Gastroesophageal sphincter (tissue), 4 donors: ENCODE measurements around the gene SLC29A2. TPM values are rescaled to one million over a fixed set of nuclear protein-coding genes. Genes with fewer than 3 reads are reported as not detected.
"Not testable (repeated sequence)": the region's sequence is repeated elsewhere in the genome, so short reads cannot be mapped to it uniquely, and the experiment has no call there.

ENCODE experiments used
- ATAC-seq: fragments of 150-250 bp; one replicate; pipeline ENCODE4 v1.9.1; 2016; ENCODE audit warnings: mild to moderate bottlenecking, moderate library complexity
- H3K27ac ChIP-seq, 4 donors: fragments of 200-600 bp; sonication (generic) in 3 of 4; 1 replicate in 3 of 4; 2 replicates in 1 of 4; pipeline ENCODE4 v1.5.1; 2016 to 2019
- H3K27me3 ChIP-seq: fragments of 200-600 bp; sonication (generic); one replicate; pipeline ENCODE4 v1.5.1; 2019
- H3K36me3 ChIP-seq, 2 donors: fragments of 200-600 bp; sonication (generic); one replicate each; pipeline ENCODE4 v1.5.1; 2019; ENCODE audit warnings: control low read depth in 1 of 2
- H3K4me1 ChIP-seq, 3 donors: fragments of 200-600 bp; sonication (generic); 1 replicate in 2 of 3; 2 replicates in 1 of 3; pipeline ENCODE4 v1.5.1; 2016 to 2019; ENCODE audit warnings: control low read depth in 2 of 3
- H3K4me3 ChIP-seq, 2 donors: fragments of 200-600 bp; sonication (generic); one replicate each; pipeline ENCODE4 v1.5.1; 2019; ENCODE audit warnings: mild to moderate bottlenecking in 1 of 2, moderate library complexity in 1 of 2
- H3K9me3 ChIP-seq, 3 donors: fragments of 200-600 bp; sonication (generic); one replicate each; pipeline ENCODE4 v1.5.1; 2017 to 2019; ENCODE audit warnings: control low read depth in 2 of 3
- CTCF ChIP-seq, 4 experiments: fragments of 200-600 bp in 2 of 4; fragments of 450-650 bp in 2 of 4; sonication (generic) in 1 of 4; IDR thresholded peaks; one replicate each; pipeline ENCODE4 v1.5.1; 2017 to 2019; ENCODE audit warnings: antibody characterized with exemption in 4 of 4, mild to moderate bottlenecking in 2 of 4, moderate library complexity in 2 of 4
- EP300 ChIP-seq: sonication (generic); formaldehyde crosslinking; IDR thresholded peaks from one replicate; pipeline ENCODE4 v1.6.1; 2017; ENCODE audit warnings: antibody characterized with exemption, mild to moderate bottlenecking
- POLR2A ChIP-seq, 2 donors: fragments of 450-650 bp; IDR thresholded peaks; one replicate each; pipeline ENCODE4 v1.6.1; 2017; ENCODE audit warnings: antibody characterized with exemption in 2 of 2, mild to moderate bottlenecking in 2 of 2, moderate library complexity in 1 of 2
- POLR2AphosphoS5 ChIP-seq: sonication (generic); formaldehyde crosslinking; IDR thresholded peaks from one replicate; pipeline ENCODE4 v1.6.1; 2017; ENCODE audit warnings: antibody characterized with exemption
- WGBS, 2 donors: methylation state at CpG; one replicate each; pipeline ENCODE4 v1.1.5; 2018; ENCODE audit warnings: low coverage in 1 of 2; 5-methylcytosine and 5-hydroxymethylcytosine counted together
- total RNA-seq, 4 donors: library from RNA; depleted of rRNA; stranded (reverse); fragments of >200 nt; gene quantifications; one replicate each; pipeline ENCODE4 v1.1.0, GENCODE V29; 2016

SLC29A2 gene
- total RNA-seq, 4 donors from 2014 or later = 0.27 to 3.2 (median 1.2) TPM

GRCh38 chr11:66325263-66325671, 46.3 kb downstream of the SLC29A2 start:
- whole genome bisulfite sequencing, 2 donors = 50 to 100% methylated on average over 1 of the region's 8 CpGs
- Histone ChIP-seq H3K9me3 (no peaks in the 10 kb centered on the region), H3K36me3 (no peaks in the 10 kb centered on the region), H3K4me1 (peaks cover 0 to 43% (median 30%) of the 10 kb centered on the region in 3 donors), H3K4me3 (no peak overlapping the region), H3K27me3 (no peaks in the 10 kb centered on the region), H3K27ac (peak overlapping the region in 3 of 4 donors; percentile 65 to 84 (median 83))
- no peak for ATAC-seq
- TF ChIP-seq POLR2A (IDR thresholded peaks at IDR 0.05) = no peak
- no peak for TF ChIP-seq POLR2AphosphoS5
- no peak for TF ChIP-seq CTCF (IDR thresholded peaks at IDR 0.05)
- no peak for TF ChIP-seq EP300

DNA sequence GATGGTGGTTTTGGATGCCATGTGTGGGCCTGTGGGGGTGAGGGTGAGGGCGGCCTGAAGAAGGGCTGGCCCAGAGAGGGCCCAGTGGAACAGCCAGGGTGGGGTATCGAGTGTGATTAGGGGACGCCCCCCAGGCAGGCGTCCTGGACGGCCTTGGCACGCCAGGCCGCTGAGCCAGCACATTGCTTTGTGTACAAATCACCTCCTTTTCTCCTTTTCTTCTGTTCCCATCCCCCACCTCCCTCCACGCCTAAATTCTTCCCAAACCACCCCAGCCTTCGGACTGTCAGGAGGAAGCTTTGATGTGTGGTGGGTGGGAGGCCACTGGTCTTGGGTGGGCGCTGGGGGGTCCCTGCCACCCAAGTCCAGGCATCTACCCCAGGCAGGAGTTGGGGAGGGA, 46.9 kb downstream of the SLC29A2 start:
- no peak for ATAC-seq
- Histone ChIP-seq H3K36me3 (no peaks in the 10 kb centered on the region), H3K4me1 (peaks cover 0 to 43% (median 30%) of the 10 kb centered on the region in 3 donors), H3K27ac (peak overlapping the region in 1 of 4 donors; percentile 83), H3K27me3 (no peaks in the 10 kb centered on the region), H3K9me3 (no peaks in the 10 kb centered on the region), H3K4me3 (no peak overlapping the region)
- WGBS, 2 donors = 73% methylated on average over 9 of the region's 10 CpGs; no CpG with 5 or more reads in 1 of the 2 donors
- TF ChIP-seq POLR2A (IDR thresholded peaks at IDR 0.05) (no peak), CTCF (IDR thresholded peaks at IDR 0.05) (no peak), POLR2AphosphoS5 (no peak), EP300 (no peak)

- ATAC-seq = no peak
- TF ChIP-seq EP300 (no peak), POLR2AphosphoS5 (no peak), CTCF (IDR thresholded peaks at IDR 0.05) (no peak), POLR2A (IDR thresholded peaks at IDR 0.05) (no peak)
- Histone ChIP-seq H3K9me3 (no peaks in the 10 kb centered on the region), H3K36me3 (no peaks in the 10 kb centered on the region), H3K4me1 (peaks cover 0 to 44% (median 29%) of the 10 kb centered on the region in 3 donors), H3K4me3 (no peak overlapping the region), H3K27me3 (no peaks in the 10 kb centered on the region), H3K27ac (no peak overlapping the region)
- 87 to 90% methylated on average over 1 of the region's 1 CpG for WGBS, 2 donors
Observed at GRCh38 chr11:66323684-66324083, 47.9 kb downstream of the SLC29A2 start.

GRCh38 chr11:66322732-66323427, 48.7 kb downstream of the SLC29A2 start:
- Histone ChIP-seq H3K4me1 (peaks cover 0 to 44% (median 28%) of the 10 kb centered on the region in 3 donors), H3K9me3 (no peaks in the 10 kb centered on the region), H3K27me3 (no peaks in the 10 kb centered on the region), H3K4me3 (no peak overlapping the region), H3K36me3 (no peaks in the 10 kb centered on the region), H3K27ac (peak overlapping the region in 2 of 4 donors; percentile 43 to 58)
- peak; percentile 78 for ATAC-seq
- 64 to 73% methylated on average over 6 of the region's 11 CpGs for WGBS, 2 donors
- TF ChIP-seq POLR2A (IDR thresholded peaks at IDR 0.05) = no peak
- TF ChIP-seq POLR2AphosphoS5 = no peak
- no peak for TF ChIP-seq CTCF (IDR thresholded peaks at IDR 0.05)

DNA sequence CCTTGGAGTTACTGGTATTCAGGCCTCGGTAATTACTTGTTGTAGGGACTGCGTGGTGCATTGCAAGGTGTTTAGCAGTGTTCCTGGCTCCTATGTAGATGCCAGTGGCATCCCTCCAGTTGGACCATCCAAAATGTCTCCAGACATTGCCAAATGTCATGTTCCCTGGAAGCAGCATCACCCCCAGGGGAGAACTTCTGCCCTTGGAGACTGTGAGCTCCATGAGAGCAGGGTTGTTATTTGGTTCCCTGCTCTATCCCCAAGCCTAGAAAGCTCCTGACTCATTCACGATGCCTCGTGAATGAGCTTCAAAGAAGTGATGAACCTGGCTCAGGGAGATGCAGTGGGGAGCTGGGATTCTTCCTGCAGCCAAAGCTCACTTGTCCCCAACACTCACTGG, 50.0 kb downstream of the SLC29A2 start:
- H3K4me1 ChIP-seq = peaks cover 0 to 44% (median 31%) of the 10 kb centered on the region in 3 donors
- no peak overlapping the region for H3K4me3 ChIP-seq
- WGBS, 2 donors = 80% methylated on average over 2 of the region's 4 CpGs; no CpG with 5 or more reads in 1 of the 2 donors
- H3K27ac ChIP-seq = peak overlapping the region in 3 of 4 donors; percentile 24 to 58 (median 31)
- no peak for TF ChIP-seq POLR2AphosphoS5
- TF ChIP-seq EP300 = no peak
- TF ChIP-seq CTCF (IDR thresholded peaks at IDR 0.05) = no peak
- TF ChIP-seq POLR2A (IDR thresholded peaks at IDR 0.05) = no peak
- H3K36me3 ChIP-seq = no peaks in the 10 kb centered on the region
- no peaks in the 10 kb centered on the region for H3K9me3 ChIP-seq
- peaks cover 5% of the 10 kb centered on the region for H3K27me3 ChIP-seq
- no peak for ATAC-seq

DNA sequence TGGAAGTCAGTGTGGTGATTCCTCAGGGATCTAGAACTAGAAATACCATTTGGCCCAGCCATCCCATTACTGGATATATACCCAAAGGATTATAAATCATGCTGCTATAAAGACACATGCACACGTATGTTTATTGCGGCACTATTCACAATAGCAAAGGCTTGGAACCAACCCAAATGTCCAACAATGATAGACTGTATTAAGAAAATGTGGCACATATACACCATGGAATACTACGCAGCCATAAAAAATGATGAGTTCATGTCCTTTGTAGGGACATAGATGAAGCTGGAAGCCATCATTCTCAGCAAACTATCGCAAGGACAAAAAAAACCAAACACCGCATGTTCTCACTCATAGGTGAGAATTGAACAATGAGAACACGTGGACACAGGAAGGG, 50.8 kb downstream of the SLC29A2 start:
- not testable (repeated sequence) for H3K27ac ChIP-seq, H3K27me3 ChIP-seq, H3K4me3 ChIP-seq, H3K36me3 ChIP-seq, ATAC-seq, H3K9me3 ChIP-seq
- WGBS, 2 donors = 81 to 93% methylated on average over 2 to 4 of the region's 6 CpGs
- peaks cover 0 to 44% (median 24%) of the 10 kb centered on the region in 3 donors for H3K4me1 ChIP-seq

- H3K4me3 ChIP-seq, H3K9me3 ChIP-seq, H3K27me3 ChIP-seq, ATAC-seq, H3K27ac ChIP-seq, H3K36me3 ChIP-seq: not testable (repeated sequence)
- 100% methylated on average over 2 of the region's 2 CpGs; no CpG with 5 or more reads in 1 of the 2 donors for WGBS, 2 donors
- peaks cover 0 to 47% (median 22%) of the 10 kb centered on the region in 3 donors for H3K4me1 ChIP-seq
Observed at GRCh38 chr11:66320289-66320688, 51.3 kb downstream of the SLC29A2 start.
